Parathyroid adenoma (tissue), 2 donors: Measurements from ENCODE around the gene KANK4.

Source experiments
- H2AFZ ChIP-seq: fragments of 300-600 bp; sonication (generic); one replicate; pipeline ENCODE4 v1.7.0; 2017; ENCODE audit warnings: antibody characterized with exemption, mild to moderate bottlenecking
- H3K27ac ChIP-seq: fragments of 300-600 bp; sonication (generic); one replicate; pipeline ENCODE4 v1.7.0; 2017
- H3K27me3 ChIP-seq: fragments of 300-600 bp; sonication (generic); one replicate; pipeline ENCODE4 v1.7.0; 2017; ENCODE audit warnings: low read length; ENCODE audit not compliant: control insufficient read depth, insufficient read depth
- H3K36me3 ChIP-seq: fragments of 300-600 bp; sonication (generic); one replicate; pipeline ENCODE4 v1.7.0; 2017; ENCODE audit warnings: low read length; ENCODE audit not compliant: control insufficient read depth, insufficient read depth
- H3K4me1 ChIP-seq: fragments of 300-600 bp; sonication (generic); one replicate; pipeline ENCODE4 v1.7.0; 2017; ENCODE audit warnings: control low read depth
- H3K4me2 ChIP-seq: fragments of 300-600 bp; sonication (generic); one replicate; pipeline ENCODE4 v1.7.0; 2017; ENCODE audit warnings: low read length
- H3K4me3 ChIP-seq: fragments of 300-600 bp; sonication (generic); one replicate; pipeline ENCODE4 v1.7.0; 2017; ENCODE audit warnings: low read depth, low read length
- H3K79me2 ChIP-seq: fragments of 300-600 bp; sonication (generic); one replicate; pipeline ENCODE4 v1.7.0; 2017; ENCODE audit warnings: control low read depth
- H3K9ac ChIP-seq: fragments of 300-600 bp; sonication (generic); one replicate; pipeline ENCODE4 v1.7.0; 2017; ENCODE audit warnings: mild to moderate bottlenecking
- H3K9me3 ChIP-seq: fragments of 300-600 bp; sonication (generic); one replicate; pipeline ENCODE4 v1.7.0; 2017; ENCODE audit warnings: low read length; ENCODE audit not compliant: control insufficient read depth
- CTCF ChIP-seq: fragments of 300-600 bp; sonication (generic); IDR thresholded peaks from one replicate; pipeline ENCODE4 v1.7.0; 2017; ENCODE audit warnings: antibody characterized with exemption, mild to moderate bottlenecking
- donor health status: primary hyperparathyroidism.

KANK4 gene

GRCh38 chr1:62233926-62234450 is 85.2 kb downstream of the KANK4 start:
- no peaks in the 10 kb centered on the region for H3K36me3 ChIP-seq
- no peak overlapping the region for H3K27ac ChIP-seq
- H3K27me3 ChIP-seq = no peaks in the 10 kb centered on the region
- no peak overlapping the region for H3K9ac ChIP-seq
- no peak for TF ChIP-seq CTCF
- H2AFZ ChIP-seq = no peak overlapping the region
- no peaks in the 10 kb centered on the region for H3K9me3 ChIP-seq
- no peak overlapping the region for H3K4me2 ChIP-seq
- no peaks in the 10 kb centered on the region for H3K79me2 ChIP-seq
- no peak overlapping the region for H3K4me3 ChIP-seq
- no peaks in the 10 kb centered on the region for H3K4me1 ChIP-seq

GRCh38 chr1:62232871-62233278 is 86.4 kb downstream of the KANK4 start:
- Histone ChIP-seq H3K4me1 (no peaks in the 10 kb centered on the region), H2AFZ (no peak overlapping the region), H3K9me3 (no peaks in the 10 kb centered on the region), H3K4me2 (no peak overlapping the region), H3K36me3 (no peaks in the 10 kb centered on the region), H3K9ac (no peak overlapping the region), H3K79me2 (no peaks in the 10 kb centered on the region), H3K4me3 (no peak overlapping the region), H3K27ac (no peak overlapping the region), H3K27me3 (no peaks in the 10 kb centered on the region)
- no peak for TF ChIP-seq CTCF

- H2AFZ ChIP-seq = no peak overlapping the region
- no peak overlapping the region for H3K9ac ChIP-seq
- no peaks in the 10 kb centered on the region for H3K9me3 ChIP-seq
- no peak overlapping the region for H3K27ac ChIP-seq
- no peaks in the 10 kb centered on the region for H3K27me3 ChIP-seq
- no peaks in the 10 kb centered on the region for H3K36me3 ChIP-seq
- no peak for TF ChIP-seq CTCF
- H3K4me2 ChIP-seq = no peak overlapping the region
- no peak overlapping the region for H3K4me3 ChIP-seq
- no peaks in the 10 kb centered on the region for H3K79me2 ChIP-seq
- H3K4me1 ChIP-seq = no peaks in the 10 kb centered on the region
These were observed 88.5 kb downstream of the KANK4 start for GRCh38 chr1:62230718-62231117.

- no peak overlapping the region for H3K9ac ChIP-seq
These were observed 89.3 kb downstream of the KANK4 start for GRCh38 chr1:62229932-62230331.

More at GRCh38 chr1:62229932-62230331, 89.3 kb downstream of the KANK4 start:
- Histone ChIP-seq H2AFZ (no peak overlapping the region), H3K4me2 (no peak overlapping the region), H3K27me3 (no peaks in the 10 kb centered on the region), H3K36me3 (no peaks in the 10 kb centered on the region), H3K4me3 (no peak overlapping the region), H3K4me1 (no peaks in the 10 kb centered on the region), H3K9me3 (no peaks in the 10 kb centered on the region), H3K79me2 (no peaks in the 10 kb centered on the region), H3K27ac (no peak overlapping the region)
- no peak for TF ChIP-seq CTCF
